Inferior parietal cortex (tissue), 1 donor: Measurements from ENCODE around the gene PLD5.
"Not testable (repeated sequence)": the region's sequence is repeated elsewhere in the genome, so short reads cannot be mapped to it uniquely, and the experiment has no call there.

ENCODE experiments used
- DNase-seq: peaks from one replicate; pipeline ENCODE4 v3.0.0-alpha.2; 2016; ENCODE audit errors: extremely low spot score

PLD5 gene

GRCh38 chr1:242426271-242426905, 98.1 kb downstream of the PLD5 start:
- no peak for DNase-seq

GRCh38 chr1:242425232-242425631, 99.3 kb downstream of the PLD5 start:
- DNase-seq = no peak

GRCh38 chr1:242416657-242417056, 107.8 kb downstream of the PLD5 start:
- DNase-seq = no peak

DNA sequence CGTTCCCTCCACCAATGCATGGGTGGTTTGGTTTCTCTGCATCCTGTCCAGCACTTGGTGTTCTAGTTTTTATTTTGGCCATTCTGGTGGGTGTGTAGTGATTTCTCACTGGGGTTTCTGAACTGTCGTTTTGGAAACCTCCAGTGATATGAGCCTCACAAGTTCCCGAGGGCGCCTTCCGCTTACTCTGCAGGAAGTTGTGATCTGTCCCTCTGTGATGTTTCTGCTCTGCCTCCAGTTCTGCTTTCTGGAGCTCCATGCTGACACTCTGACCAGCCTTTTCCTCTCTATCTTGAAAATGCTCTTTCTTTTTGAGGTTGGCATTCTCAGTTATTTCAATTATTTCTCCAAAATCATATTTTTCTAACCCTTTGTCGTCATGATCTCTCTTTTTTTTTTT, 111.6 kb downstream of the PLD5 start:
- DNase-seq = no peak

DNA sequence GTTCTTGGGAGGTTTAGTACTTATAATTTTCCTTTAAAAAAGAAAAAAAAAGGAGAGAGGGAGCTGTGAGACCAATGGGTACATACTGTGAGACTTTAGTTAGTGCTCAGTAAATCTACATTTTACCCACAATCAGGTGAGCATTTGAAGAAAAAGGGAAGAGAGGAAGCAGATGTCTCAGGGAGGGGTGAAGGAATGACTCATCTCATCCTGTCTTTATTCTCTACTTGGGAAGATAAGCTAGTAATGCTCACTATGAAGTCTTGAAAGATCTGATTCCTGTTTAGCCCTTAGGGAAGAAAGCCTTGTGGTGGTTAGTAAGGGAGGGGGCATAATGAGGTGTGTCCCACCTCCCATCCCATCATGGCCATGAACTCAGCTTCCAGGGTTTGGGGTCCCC, 112.6 kb downstream of the PLD5 start:
- DNase-seq = no peak

- DNase-seq = no peak
Observed at GRCh38 chr1:242405947-242406346, 118.5 kb downstream of the PLD5 start.

- DNase-seq = no peak
Observed at GRCh38 chr1:242404296-242404695, 120.2 kb downstream of the PLD5 start.

DNA sequence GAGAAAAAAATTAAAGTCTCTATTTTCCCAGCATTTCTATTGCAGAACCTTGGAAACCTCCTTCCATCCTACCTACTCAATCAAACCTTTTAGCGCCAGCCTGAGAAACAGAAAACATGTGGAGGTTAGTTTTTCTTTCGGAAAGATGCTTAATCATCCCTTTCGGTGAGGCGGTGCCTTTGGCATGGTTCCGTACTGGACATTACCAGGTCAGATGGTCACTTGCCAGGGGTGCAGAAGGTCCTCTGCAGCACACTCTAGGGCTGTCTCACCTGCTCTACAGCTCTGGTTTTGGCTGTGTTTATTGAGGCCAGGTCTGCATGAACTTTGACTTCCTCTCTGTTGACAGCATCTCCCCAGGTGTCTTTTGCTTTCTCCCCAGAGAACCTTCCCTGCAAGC, 121.5 kb downstream of the PLD5 start:
- DNase-seq = no peak

GRCh38 chr1:242401937-242402336, 122.6 kb downstream of the PLD5 start:
- no peak for DNase-seq

DNA sequence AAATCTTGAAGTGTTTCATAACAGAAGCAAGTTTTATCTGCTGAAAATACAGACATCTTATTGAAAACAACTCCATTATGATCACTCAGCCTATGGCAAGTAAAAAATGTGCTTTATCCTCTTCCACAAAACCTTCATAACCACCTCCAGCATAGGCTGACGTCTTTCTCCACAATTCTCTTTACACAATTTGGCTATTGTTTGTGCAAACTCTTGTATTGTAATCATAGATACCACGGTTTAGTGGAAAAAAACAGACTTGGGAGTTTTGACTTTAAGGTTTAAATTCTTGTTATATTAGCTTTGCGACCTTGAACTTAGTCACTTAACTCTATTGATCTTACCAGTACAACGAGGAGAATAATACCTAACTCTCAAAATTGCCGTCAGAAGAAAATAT, 126.1 kb downstream of the PLD5 start:
- DNase-seq = no peak

- no peak for DNase-seq
Observed at GRCh38 chr1:242391896-242392295, 132.6 kb downstream of the PLD5 start.

DNA sequence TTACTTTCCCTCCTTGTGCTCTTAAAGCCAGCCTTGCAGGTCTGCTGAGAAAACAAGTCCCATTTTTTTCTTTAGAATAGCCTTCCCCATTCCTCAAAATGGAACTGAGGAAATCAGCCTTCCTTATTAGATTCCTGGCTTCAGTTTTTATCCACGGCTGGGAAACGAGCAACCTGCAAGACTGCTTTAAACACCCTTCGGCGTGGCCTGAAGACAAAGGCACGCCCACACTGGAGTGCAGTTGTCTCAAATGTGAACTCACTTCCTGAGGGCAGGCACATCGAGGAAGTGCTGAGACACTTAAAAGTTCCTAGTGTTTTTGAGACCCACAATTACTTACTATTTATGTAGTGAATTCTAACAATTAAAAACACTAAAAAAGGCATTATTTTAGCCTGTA, 148.4 kb downstream of the PLD5 start:
- not testable (repeated sequence) for DNase-seq

GRCh38 chr1:242350446-242350845, 174.1 kb downstream of the PLD5 start:
- not testable (repeated sequence) for DNase-seq

DNA sequence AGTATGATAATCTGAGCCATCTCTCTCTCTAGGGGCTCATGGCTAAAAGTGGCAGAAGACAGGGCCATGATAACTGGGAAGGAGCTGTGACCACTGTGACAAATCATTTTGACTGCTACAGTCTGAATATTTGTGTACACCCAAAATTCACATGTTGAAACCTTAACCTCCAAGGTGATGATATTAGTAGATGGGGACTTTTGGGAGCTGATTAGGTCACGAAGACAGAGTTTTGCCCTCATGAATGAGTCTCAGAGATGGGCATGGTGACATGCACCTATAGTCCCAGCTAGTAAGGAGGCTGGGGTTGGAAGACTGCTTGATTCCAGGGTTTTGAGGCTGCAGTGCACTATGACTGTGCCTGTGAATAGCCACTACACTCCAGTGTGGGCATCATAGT, 174.9 kb downstream of the PLD5 start:
- DNase-seq = no peak

GRCh38 chr1:242330865-242331264, 193.6 kb downstream of the PLD5 start:
- DNase-seq = peak; percentile 12

DNA sequence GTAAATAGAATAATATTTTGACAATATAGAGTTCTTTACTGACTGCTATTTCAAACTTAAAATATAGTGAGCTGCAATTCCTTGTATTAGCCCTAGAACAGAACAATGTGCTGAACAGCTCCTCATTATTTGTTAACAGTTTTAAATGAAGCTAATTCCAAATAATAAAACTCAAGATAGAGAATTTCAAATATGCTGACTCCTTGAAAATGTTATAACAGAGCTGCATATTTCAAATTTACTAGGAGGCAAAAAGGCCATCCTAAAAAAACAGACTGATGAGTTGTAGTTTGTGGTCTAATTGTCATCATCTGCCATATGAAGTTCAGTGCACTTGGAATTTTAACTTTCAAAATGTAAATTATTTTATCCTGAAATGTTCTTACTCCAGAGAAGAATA, 197.1 kb downstream of the PLD5 start:
- not testable (repeated sequence) for DNase-seq

DNA sequence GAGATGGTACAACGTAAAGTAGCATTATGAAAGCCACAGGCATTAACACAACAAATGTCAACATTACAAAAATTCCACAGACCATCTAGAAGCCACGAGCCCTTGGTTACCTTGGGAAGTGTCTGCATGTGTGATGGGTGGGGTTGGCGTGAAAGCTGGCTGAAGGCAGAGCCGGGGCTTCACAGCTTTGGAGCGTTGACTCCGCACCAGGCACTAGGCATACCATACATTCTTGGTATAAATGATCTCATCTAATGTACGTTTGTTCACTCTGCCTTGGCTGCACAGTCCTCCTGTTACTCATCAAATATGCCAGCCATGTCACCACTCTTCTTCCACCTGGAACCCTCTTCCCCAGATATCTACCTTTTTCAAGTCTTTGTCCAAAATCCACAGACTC, 202.5 kb downstream of the PLD5 start:
- not testable (repeated sequence) for DNase-seq

GRCh38 chr1:242318140-242318539, 206.4 kb downstream of the PLD5 start:
- DNase-seq = no peak

- not testable (repeated sequence) for DNase-seq
Observed at GRCh38 chr1:242314865-242315264, 209.6 kb downstream of the PLD5 start.

- not testable (repeated sequence) for DNase-seq
Observed at GRCh38 chr1:242314085-242314649, 210.3 kb downstream of the PLD5 start.

DNA sequence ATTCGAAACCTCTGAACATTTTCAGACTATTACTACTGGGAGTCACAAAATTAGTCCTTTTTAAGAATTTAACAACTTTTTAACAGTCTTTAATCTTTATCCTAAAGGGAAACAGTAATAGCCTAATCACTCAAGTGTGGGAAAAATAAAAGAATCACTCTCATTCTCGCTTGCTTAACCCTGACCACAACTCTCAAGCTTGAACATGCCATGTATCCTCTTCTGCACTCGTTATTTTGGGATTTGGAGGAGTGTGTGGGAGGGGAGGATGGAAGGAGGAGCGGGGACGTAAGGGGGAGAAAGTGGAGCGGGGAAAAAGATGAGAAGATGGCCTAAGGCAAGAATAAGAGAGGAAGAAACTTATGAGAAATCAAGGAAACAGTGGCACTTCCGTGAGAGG, 215.8 kb downstream of the PLD5 start:
- DNase-seq = not testable (repeated sequence)

- not testable (repeated sequence) for DNase-seq
Observed at GRCh38 chr1:242293781-242294180, 230.7 kb downstream of the PLD5 start.

- DNase-seq = not testable (repeated sequence)
Observed at GRCh38 chr1:242288067-242288466, 236.4 kb downstream of the PLD5 start.
